Ramos (cell line): ENCODE data around the gene SLC4A5.
"Not testable (repeated sequence)": the region's sequence is repeated elsewhere in the genome, so short reads cannot be mapped to it uniquely, and the experiment has no call there.

ENCODE experiments used
- in situ Hi-C: fragments of 300-500 bp; cut with MboI; formaldehyde crosslinking; loops from one replicate; pipeline ENCODE4 v1.14.3; 2022; ENCODE audit warnings: low sequenced_read_pairs; ENCODE audit not compliant: unreplicated experiment

The SLC4A5 gene

DNA sequence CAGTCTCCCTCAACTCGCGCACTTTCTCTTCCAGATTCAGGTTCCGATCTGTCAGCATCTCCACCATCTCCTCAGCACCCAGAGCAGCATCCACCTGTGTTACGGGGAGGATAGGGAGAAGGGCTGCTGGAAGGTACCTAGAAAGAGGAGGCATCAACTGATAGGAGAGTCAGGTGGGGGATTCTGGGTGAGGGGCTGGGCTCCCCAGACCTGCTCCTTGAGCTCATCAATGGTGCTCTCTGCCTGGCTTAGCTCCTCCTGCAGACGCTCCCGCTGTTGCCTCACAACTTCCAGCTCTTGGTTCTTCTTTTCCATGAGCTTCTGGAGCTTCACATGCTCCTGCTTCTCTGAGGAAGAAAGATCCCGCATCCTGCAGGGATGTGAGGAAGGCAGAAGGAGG, 26.8 kb upstream of the SLC4A5 start:
- in situ Hi-C loops, result no loop called here

DNA sequence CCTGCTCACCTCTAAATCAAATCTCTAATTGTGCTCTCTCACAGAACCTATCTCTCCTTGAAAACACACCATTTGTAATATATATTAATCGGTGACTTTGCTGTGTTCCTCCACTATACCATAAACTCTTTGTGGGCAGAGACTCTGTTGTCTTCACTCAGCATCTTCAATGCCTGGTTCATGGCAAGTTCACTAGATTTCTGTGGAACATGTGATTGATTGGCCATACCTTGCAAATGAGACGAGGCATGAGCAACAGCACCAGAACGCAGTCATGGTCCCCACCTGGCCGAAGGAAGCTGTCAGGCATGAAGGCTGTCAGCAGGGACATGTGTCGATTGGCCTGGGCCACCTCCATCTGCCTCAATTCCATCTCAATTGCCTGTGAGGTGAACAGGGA, 25.3 kb upstream of the SLC4A5 start:
- in situ Hi-C loops, result no loop called here

DNA sequence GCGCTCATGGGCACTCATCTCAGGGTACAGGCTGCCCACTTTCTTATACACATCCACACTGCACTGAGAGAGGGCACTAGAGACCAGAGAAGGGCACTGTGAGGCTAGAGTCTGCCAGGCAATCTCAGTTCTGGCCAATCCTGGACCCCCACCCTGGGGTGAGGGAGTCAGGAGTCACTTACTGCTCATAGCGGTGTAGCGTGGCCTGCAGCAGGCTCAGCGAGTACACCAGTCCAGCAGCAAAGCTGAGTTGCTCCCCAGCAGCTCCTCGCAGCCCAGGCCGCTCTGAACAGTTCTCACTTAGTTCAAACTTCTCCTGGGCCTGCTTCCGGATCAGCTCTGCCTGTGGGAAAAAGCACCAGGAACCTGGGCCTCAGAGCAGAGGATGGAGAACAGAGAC, 24.6 kb upstream of the SLC4A5 start:
- in situ Hi-C loops, result no loop called here

DNA sequence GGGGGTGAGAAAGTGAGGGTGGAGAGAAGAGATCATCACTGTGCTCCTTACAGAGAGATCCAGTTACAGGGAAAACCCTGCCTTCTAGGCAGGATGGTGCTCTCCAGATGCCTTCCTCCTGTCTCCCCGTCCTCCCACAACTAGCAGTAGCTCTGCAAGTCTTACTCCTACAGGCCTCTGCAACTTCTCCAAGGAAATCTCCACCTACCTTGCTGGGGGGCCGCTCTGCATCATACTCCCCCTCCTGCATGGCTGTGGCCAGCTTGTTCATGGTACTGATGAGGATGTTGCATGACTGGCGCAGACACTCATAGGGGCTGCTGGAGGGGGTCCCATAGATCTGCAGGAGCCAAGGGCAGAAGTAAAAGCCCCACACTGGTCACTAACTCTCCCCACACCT, 22.8 kb upstream of the SLC4A5 start:
- in situ Hi-C loops, result no loop called here

DNA sequence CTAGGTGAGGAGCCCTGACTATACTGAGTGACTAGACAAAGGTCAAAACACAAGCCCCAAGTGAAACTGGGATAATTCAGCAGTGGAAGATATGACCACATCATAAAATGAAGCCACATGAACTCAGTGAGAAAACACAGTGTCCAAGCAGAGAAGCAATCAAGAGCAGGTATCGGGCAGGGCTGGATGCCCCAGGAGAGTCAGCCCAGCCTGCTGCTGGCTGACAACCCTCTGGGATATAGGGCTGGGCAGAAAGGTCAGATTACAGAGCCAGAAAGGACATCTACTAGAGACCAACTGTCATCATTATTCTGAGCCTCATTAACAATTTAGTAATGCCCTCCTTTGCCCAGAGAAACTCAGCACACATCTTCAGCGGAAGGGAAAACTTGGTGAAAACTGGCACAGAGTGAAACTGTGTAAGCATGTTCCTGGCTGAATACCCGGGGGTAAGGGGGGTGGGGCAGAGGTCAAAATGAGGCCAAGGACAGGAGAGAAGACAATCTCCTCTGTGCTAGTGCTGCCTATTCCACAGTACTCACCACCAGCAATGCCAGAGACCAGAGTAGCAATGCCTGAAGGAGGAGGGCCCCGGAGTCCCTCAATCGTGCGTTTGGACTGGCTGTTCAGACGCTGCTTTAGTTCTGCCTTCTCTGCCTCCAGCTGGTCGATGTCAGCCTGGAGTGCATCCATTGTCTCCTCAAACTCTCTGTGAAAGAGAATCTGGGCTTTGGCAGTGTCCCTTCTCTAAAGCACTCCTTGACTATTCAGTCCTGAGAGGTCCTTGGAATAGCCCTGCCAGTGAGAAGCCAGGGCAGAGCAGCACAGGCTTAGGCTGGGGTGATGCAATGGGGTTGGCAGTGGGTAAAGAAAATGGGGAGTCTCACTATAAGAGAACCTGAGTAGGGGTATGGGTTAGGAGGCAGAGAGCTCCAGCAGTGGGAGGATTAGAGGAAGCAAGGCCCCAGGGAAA, 21.6 kb upstream of the SLC4A5 start:
- in situ Hi-C loops, result no loop called here

DNA sequence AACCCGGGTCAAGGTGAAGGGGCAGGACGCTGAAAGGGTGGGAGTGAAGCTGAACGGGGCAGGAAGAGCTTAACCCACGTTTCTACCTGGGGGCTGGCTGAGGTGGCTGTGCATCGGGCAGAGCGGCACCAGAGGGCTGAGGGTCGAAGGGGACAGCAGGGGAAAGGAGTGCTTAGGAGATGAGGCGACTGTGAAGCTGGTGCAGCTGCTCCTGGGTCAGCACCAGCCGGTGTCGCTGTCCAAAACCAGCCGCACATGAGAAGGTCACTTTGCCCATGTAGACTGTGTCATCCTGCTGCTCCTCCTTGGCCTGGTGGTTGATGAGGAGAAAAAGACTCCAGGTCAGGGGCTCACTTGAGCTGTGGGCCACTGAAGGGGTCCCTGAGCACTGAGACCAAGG, 18.1 kb upstream of the SLC4A5 start:
- in situ Hi-C loops, result no loop called here

DNA sequence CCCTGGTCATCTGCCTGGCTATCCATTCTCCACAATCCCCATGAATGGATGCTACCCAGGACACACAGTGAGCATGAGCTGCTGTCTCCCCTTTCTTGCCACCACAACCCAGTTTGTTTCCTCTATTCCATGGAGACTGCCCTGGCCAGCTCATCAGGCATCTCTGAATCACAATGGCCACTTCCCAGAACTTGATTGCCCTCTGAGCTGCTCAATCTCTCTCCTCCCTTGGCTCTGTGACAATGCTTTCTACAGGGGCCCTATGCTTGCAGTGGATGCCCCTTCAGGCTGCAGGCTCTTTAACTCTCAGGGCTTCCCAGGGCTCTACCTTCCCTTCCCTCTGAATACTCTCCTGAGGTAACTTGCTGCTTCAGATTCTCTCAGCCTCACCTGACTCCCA, 14.4 kb upstream of the SLC4A5 start:
- in situ Hi-C loops, result no loop called here

DNA sequence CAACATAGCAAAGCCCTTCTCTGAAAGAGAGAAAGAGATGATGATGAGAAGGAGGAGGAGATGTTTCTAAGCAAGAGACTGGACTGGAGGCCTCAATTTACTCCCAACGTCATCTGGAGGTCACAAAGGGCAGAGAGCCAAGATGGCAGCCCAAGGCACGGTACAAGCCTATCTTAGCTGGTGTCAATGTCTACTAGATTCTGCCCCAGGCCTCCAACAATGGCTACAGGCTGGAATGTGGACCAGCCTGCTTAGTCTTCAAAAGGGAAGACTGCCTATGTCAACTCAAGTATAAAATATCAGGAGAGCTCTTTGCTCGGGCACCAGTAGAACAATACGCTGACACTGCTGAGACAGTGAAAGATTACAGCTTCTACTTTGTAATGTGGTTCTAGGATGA, 6.7 kb upstream of the SLC4A5 start:
- in situ Hi-C loops, result no loop called here

DNA sequence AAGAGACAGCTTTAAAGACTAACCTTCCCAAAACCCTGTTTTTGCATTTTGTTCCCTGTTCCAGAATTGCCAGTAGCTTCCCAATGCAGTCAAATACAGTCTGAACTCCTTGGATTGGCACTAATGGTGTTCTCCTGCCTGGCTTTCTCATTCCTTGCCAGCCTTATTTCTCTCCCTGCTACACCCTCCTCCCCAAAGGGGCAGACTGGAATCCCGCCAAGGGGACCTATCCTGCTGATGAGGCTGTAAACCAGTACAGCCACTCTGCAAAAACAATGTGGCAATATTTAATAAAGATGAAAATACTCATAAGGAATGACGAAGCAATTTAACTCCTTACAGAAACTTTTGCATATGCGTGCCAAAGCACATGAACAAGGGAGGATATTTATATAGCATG, 4.5 kb upstream of the SLC4A5 start:
- in situ Hi-C loops, result no loop called here

DNA sequence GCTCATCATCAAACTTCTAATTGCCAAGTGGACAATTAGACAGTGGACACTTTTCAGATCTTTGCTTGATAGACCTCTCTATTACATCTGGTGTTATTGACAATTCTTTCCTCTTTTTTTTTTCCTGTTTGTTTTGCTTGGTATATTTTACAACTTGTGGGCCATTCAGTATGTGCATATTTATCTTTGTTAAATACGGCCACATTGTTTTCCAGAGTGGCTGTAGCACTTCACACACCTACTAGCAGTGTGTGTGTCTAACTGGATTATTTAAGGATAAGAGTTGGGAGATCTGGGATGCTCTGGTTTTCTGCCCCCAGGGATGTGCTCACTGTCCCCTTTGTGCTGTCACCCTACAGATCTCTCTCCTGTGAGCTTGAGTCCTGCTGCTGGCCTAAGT, 4.1 kb upstream of the SLC4A5 start:
- in situ Hi-C loops, result no loop called here

DNA sequence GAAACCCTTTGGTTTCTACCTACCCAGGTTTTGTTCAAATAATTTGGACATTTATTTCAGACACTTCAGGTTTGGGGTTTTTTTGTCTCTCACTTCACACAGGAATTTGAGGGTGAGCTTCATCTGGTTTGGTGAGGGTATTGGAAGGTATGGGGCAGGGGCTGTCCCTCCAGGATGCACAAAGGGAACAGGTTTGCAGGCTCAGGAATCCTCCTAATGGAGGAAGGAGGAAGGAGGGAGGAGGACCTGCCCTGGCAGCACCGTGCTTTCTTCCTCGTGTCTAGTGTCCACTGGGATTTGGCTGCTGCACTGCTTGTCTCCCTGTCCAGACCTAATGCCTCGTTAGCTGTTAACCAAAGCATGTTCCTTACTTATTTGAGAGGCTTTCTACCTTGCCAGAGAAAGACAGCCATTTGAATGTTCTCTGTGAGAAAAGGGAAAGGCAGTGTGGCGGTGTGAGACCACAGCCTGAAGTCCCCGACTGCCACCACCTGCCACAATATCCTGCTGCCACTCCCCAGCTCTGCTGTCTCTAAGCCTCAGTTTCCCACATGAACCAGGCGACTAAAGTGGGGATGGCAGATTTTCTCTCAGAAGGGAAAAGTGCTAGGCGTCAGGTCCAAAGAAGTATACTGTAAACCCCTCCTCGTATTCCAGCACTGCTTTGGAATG, 2.2 kb upstream of the SLC4A5 start:
- in situ Hi-C loops, result no loop called here

DNA sequence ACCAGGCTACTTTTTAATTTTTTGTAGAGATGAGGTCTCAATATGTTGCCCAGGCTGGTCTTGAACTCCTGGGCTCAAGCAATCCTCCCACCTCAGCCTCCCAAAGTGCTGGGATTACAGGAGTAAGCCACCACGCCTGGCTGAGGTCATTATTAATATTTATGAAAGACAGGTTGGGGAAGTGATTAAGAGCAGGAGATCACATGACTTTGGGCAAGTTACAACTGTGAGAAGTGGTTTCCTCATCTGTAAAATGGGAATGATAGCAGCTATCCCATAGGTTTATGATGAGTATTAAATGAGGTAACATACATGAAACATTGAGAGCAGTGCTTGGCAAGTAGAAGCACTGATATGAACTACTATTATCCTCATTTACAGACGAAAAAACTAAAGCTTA, 7.0 kb downstream of the SLC4A5 start:
- in situ Hi-C loops, result not testable (repeated sequence)

DNA sequence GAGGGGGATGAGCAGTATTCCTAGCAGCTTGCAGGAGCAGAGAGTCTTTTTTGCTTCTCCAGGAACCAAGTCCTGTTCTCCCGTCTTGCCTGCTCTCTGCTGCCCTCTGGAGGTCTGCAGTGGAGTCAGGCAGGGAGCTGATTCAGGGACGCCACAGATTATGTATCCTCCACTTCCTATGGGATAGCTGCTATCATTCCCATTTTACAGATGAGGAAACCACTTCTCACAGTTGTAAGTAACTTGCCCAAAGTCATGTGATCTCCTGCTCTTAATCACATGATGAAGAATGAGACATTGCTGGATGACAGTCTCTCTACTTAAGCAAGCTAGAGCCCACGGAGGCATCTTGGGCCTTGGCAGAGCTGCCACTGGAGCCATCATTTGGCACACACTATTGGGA, 8.3 kb downstream of the SLC4A5 start:
- in situ Hi-C loops, result no loop called here

DNA sequence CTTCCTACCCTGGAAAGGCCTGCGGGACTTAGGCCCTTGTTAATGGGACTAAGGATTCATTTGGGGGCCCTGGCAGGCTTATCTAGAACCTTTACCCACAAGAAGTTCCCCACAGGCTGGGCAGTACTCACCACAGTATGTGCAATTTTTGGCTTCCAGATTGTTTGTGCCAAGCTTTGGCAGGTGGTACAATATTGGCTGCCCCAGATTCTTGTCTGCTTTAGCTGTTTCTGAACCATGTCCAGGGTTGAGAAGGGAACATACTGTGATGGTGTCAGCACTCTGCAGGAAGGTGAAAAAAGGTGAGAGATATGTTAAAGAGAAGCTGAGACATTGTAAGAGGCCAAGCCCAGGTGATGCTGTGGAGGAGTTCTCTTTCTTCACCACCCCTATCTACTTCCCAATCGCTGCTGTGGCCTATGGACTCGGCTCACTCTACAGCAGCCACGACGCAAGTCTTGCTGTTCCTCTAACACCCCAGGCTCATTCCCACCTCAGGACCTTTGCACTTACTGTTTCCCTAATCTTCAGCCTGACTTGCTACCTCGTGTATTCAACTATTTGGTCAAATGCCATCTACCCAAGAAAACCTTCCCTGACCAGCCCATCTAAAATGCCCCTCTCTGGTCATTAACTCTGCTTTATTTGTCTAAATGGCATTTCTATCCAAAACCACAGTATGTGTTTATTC, 9.2 kb downstream of the SLC4A5 start:
- in situ Hi-C loops, result no loop called here

DNA sequence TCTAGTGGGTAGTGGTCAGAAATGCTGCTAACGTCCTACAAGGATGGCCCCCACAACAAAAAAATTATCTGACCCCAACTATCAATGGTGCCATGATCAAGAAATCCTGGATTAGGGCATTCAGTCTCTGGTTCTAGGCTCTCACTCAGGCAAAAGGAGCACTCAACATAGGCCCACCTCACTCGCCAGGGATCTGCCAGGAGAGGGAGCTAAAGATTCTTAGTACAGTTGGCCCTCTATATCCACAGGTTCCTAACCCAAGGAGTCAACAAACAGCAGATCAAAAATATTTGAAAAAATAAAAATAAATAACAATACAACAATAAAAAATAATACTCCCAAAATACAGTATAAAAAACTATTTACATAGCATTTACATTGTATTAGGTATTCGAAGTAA, 10.0 kb downstream of the SLC4A5 start:
- in situ Hi-C loops, result no loop called here

DNA sequence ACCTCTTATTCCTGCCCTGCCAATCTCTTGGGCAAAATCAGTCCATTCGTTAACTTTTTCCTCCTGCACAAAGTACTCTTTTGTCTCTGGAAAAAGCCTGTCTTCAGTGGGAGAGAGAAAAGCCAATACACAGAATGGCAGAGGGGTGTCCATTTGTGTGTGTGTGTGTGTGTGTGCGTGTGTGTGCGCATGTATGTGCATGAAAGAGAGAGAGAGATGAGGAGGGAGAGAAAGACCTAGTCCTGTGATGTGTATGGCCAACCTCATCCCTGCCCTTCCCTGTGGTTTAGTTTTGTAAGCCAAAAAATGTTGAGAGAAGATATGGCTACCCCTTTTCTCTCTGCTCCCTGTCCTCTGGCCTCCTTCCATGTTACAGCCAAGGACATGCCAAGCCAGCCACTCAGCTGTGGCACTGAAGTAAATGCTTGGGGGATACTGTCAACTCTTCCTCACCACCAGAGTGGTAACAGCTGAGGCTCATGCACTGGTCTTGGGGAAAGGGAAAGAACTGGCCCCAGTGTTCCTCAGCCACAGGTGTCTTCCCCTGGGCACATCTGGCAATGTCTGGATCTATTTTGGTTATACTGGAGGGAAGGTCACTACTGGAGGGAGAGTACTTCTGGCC, 10.6 kb downstream of the SLC4A5 start:
- in situ Hi-C loops, result no loop called here

DNA sequence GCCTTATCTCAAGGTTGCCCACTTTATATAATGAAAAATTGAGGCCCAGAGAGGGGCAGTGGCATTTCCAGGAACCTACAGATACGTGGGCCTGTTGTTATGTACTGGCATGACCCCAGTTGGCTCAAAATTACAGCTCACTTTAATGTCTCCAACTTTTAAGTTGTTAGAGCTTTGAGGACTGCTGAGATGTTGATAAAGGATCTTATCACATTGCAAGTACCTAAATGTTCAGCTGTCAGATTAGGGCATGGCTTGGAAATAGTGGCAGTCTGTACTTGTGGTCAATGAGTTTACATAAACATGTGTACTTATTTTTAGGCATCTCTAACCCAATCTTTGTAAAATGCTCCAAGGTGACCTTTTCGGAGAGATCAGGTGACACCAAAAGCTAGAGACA, 14.6 kb downstream of the SLC4A5 start:
- in situ Hi-C loops, result loop anchor here (5.0 kb wide), 1 partner anchor 76 kb away; no protein-coding TSS in a partner anchor

DNA sequence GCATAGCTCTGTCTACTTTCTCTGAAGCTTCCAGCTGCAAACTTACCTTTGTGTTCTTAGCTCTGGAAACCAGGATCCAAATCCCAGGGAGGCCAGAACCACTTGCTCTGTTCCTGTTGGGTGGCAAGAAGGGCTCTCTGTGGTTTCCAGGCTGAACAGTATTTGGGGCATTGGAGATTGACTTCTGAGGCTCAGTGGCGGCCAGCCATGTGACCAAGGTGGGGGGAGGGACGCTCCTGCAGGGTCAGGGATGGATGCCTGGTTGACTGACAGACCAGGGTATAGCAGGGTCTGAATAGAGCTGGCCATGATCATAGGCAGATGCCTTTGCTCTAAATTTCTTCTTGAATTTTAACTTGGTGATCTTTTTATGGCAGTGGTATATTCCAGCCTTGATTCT, 15.1 kb downstream of the SLC4A5 start:
- in situ Hi-C loops, result loop anchor here (5.0 kb wide), 1 partner anchor 76 kb away; no protein-coding TSS in a partner anchor

DNA sequence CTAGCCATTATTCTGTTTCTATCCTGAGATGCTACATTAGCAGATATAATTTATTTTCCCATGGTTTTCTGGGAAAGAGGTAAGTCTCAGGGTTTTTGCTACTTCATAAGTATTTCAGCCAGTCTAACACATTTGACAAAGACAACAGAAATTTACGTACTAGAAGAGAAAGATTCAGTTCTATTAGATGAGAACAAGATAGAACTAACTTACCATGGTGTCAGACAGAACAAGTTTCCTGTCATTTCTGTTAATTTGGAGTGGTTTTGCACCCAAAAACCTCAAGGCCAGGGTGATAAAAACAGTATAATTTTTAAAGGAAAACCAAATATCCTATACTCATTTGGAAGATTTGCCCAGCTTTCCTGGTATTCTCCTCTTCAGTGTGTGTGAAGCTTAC, 15.6 kb downstream of the SLC4A5 start:
- in situ Hi-C loops, result loop anchor here (5.0 kb wide), 1 partner anchor 75 kb away; no protein-coding TSS in a partner anchor

DNA sequence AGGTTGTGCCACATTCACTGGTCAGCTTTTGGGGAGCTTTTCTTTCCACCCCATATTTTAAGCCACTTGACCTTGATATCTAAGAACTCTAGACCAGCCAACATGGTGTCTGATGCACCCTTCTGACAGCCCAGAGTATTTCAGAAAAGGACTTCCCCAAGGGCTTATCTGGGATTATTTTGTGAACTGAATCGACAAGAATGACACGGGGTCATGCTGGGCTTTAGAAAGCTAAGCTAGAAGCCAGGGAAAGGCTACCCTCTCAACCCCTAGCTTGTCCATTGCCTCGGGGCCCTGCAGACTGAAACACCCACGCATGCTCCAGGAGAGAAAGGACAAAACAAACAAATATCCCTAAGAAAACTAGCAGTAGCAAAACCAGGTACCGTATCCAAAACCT, 16.0 kb downstream of the SLC4A5 start:
- in situ Hi-C loops, result loop anchor here (5.0 kb wide), 1 partner anchor 75 kb away; no protein-coding TSS in a partner anchor
